ENCODE data around the gene OR52N5. TPM values are rescaled to one million over a fixed set of nuclear protein-coding genes. Genes with fewer than 3 reads are reported as not detected.

OR52N5 gene
- total and polyA plus RNA-seq, 9 of the 15 experiments (the other 6 are each of a cell fraction or from before 2014, with no cell fraction given) = not detected

- Histone ChIP-seq H3K4me2 (ENCODE audit: insufficient read depth, low read length) (peak overlapping the region; percentile 33; the same call in 1 of the 2 replicates), H2AFZ (ENCODE audit: low read depth, low read length) (peak overlapping the region; percentile 74), H3K27me3 (ENCODE audit: control insufficient read depth in 2 of 2, insufficient read depth in 2 of 2, low read length in 2 of 2) (no peaks in the 10 kb centered on the region), H3K4me3 (no peak overlapping the region), H3K9me1 (ENCODE audit: control insufficient read depth, insufficient read depth, low read length) (no peaks in the 10 kb centered on the region), H3K4me1 (replicated peaks in 1 of 2; ENCODE audit: control insufficient read depth in 2 of 2, insufficient read depth in 2 of 2, low read length in 2 of 2) (peaks cover 0 to 6% of the 10 kb centered on the region in 2 experiments; a peak in 3 of 5 replicates), H3K9ac (ENCODE audit: insufficient read depth in 1 of 2, low read depth in 2 of 2, low read length in 2 of 2) (peak overlapping the region in 1 of 2 experiments; percentile 16; a peak in 1 of 4 replicates), H4K20me1 (replicated peaks; ENCODE audit: control insufficient read depth, insufficient read depth, low read length) (no peaks in the 10 kb centered on the region), H3K9me3 (replicated peaks; ENCODE audit: control insufficient read depth, insufficient read depth, low read depth, low read length) (peaks cover 21% of the 10 kb centered on the region), H3K27ac (ENCODE audit: extremely low read depth, low read depth, low read length) (peak overlapping the region; percentile 73), H3K36me3 (ENCODE audit: control insufficient read depth, insufficient read depth, low read length) (no peaks in the 10 kb centered on the region), H3K79me2 (ENCODE audit: control insufficient read depth, insufficient read depth, low read length) (no peaks in the 10 kb centered on the region)
- DNase-seq (ENCODE audit: extremely low read depth in 1 of 4, low spot score in 3 of 4) (peak; percentile 28 to 83 (median 38)), FAIRE-seq (peak; percentile 84), ATAC-seq (peak; percentile 86)
- in situ Hi-C loops (cut with MboI) (no loop called here), intact Hi-C loops (cut with micrococcal nuclease) (no loop called here)
- ChIA-PET POLR2A (interaction anchor here (0.7 kb wide), 1 partner anchor 305 kb away, joined by 3 read pairs; no protein-coding TSS in a partner anchor), CTCF (ENCODE audit: low intra/inter-chr PET ratio) (no interaction called here)
- no TSS peak for BruUV-seq (replicated peaks)
- 15% methylated on average over 6 of the region's 6 CpGs for WGBS (ENCODE audit: insufficient coverage, low coverage, missing lambda C conversion rate)
- TF ChIP-seq ELF1 (tag; IDR thresholded peaks at IDR 0.05) = no peak
- TF ChIP-seq BACH1 (tag; IDR thresholded peaks at IDR 0.05) = no peak
- TF ChIP-seq CREM (IDR thresholded peaks at IDR 0.05; ENCODE audit: low read depth) = no peak
- TF ChIP-seq MEF2A (IDR thresholded peaks at IDR 0.05; ENCODE audit: control insufficient read depth, low read depth, low read length) = no peak
- no peak for TF ChIP-seq BCL6 (CRISPR knock-in tag; IDR thresholded peaks at IDR 0.05)
- no peak for TF ChIP-seq ZNF217 (CRISPR knock-in tag; IDR thresholded peaks at IDR 0.05)
- no peak for TF ChIP-seq ZC3H11A (IDR thresholded peaks at IDR 0.05; ENCODE audit: low read depth, low read length)
- TF ChIP-seq TAF7 (tag; IDR thresholded peaks at IDR 0.05) = no peak
- TF ChIP-seq HMGN3 (IDR thresholded peaks at IDR 0.05; ENCODE audit: borderline replicate concordance, extremely low read depth, insufficient read length, low read depth, low read length) = no peak
- no peak; the same call in 1 of the 2 replicates for TF ChIP-seq GATAD2A (IDR thresholded peaks at IDR 0.05)
- TF ChIP-seq KAT7 (CRISPR knock-in tag; IDR thresholded peaks at IDR 0.05; ENCODE audit: borderline replicate concordance) = no peak
- no peak for TF ChIP-seq MTF1 (CRISPR knock-in tag; IDR thresholded peaks at IDR 0.05; ENCODE audit: borderline replicate concordance)
- TF ChIP-seq ETS2 (tag; IDR thresholded peaks at IDR 0.05; ENCODE audit: borderline replicate concordance, poor library complexity, severe bottlenecking) = no peak
- peak; percentile 64 for TF ChIP-seq PKNOX1 (IDR thresholded peaks at IDR 0.05)
- peak; percentile 49; the same call in 1 of the 2 replicates for TF ChIP-seq CC2D1A (IDR thresholded peaks at IDR 0.05)
- TF ChIP-seq CREB3 (tag; conservative IDR thresholded peaks at IDR 0.05; ENCODE audit: low read depth) = no peak
- TF ChIP-seq ZHX1 (conservative IDR thresholded peaks at IDR 0.05; ENCODE audit: low read length) = no peak
- TF ChIP-seq ZNF586 (CRISPR knock-in tag; conservative IDR thresholded peaks at IDR 0.05) = no peak
Measured at GRCh38 chr11:5809905-5810795, 27.0 kb upstream of the OR52N5 start.

All from K562 (cell line).